H1 (cell line): ENCODE measurements around the gene SLC5A12. TPM values are rescaled to one million over a fixed set of nuclear protein-coding genes. Genes with fewer than 3 reads are reported as not detected.

Source experiments
- CTCF ChIA-PET: fragments of 300-600 bp; sonication (Branson Sonifier 250); formaldehyde crosslinking; loops from one replicate; lab custom pipeline; 2021; ENCODE audit not compliant: partially characterized antibody; lab: Charles Lee
- POLR2A ChIA-PET: fragments of 300-600 bp; sonication (Branson Sonifier 250); formaldehyde crosslinking; loops from one replicate; lab custom pipeline; 2021; ENCODE audit warnings: inconsistent platforms; ENCODE audit not compliant: partially characterized antibody; lab: Charles Lee
- DNase-seq, 2 experiments: peaks; one replicate each; pipeline versions ENCODE4 v3.0.0 to v3.0.0-alpha.2; 2010 to 2022; ENCODE audit warnings: low spot score in 2 of 2, low read depth in 1 of 2, mixed read lengths in 1 of 2
- FAIRE-seq: peaks from 2 replicates; lab custom pipeline; 2011; peaks lifted over from hg19 to GRCh38; lab: Jason Lieb, UNC
- H2AFZ ChIP-seq: 2 replicates; pipeline ENCODE4 v1.8.1; 2012; ENCODE audit warnings: low read length, inconsistent platforms
- H2AK5ac ChIP-seq: 2 replicates; pipeline ENCODE4 v1.6.1; 2013; ENCODE audit warnings: low read depth, low read length
- H2BK120ac ChIP-seq: replicated peaks from 2 replicates; pipeline ENCODE3; 2013; ENCODE audit warnings: low read depth, low read length, inconsistent platforms
- H2BK12ac ChIP-seq: 2 replicates; pipeline ENCODE4 v1.6.1; 2013; ENCODE audit warnings: low read depth, low read length
- H2BK15ac ChIP-seq: 2 replicates; pipeline ENCODE4 v1.6.1; 2013; ENCODE audit warnings: low read length
- H2BK20ac ChIP-seq: 2 replicates; pipeline ENCODE4 v1.6.1; 2013; ENCODE audit warnings: low read length
- H2BK5ac ChIP-seq: 2 replicates; pipeline ENCODE4 v1.6.1; 2013; ENCODE audit warnings: low read depth, low read length
- H3K14ac ChIP-seq: 2 replicates; pipeline ENCODE4 v1.6.1; 2013; ENCODE audit warnings: inconsistent platforms; ENCODE audit not compliant: insufficient read length
- H3K18ac ChIP-seq: 2 replicates; pipeline ENCODE4 v1.6.1; 2013; ENCODE audit warnings: low read length; ENCODE audit errors: extremely low read depth
- H3K23ac ChIP-seq: 2 replicates; pipeline ENCODE4 v1.6.1; 2013; ENCODE audit warnings: inconsistent platforms; ENCODE audit not compliant: insufficient read length
- H3K23me2 ChIP-seq: 2 replicates; pipeline ENCODE4 v1.6.1; 2013; ENCODE audit warnings: low read depth, low read length
- H3K27ac ChIP-seq: 2 replicates; pipeline ENCODE4 v1.6.1; 2011; ENCODE audit warnings: low read depth, low read length, inconsistent platforms
- H3K27me3 ChIP-seq, 4 experiments: replicated peaks in 1 of 4; 1 replicate in 1 of 4; 2 replicates in 3 of 4; pipeline versions ENCODE4 v1.6.1 to v1.8.1; 2011 to 2013; ENCODE audit warnings: low read length in 3 of 4, mild to moderate bottlenecking in 3 of 4, inconsistent platforms in 2 of 4, mixed read lengths in 2 of 4, moderate library complexity in 1 of 4; ENCODE audit not compliant: control insufficient read depth in 3 of 4, insufficient read depth in 3 of 4; ENCODE audit errors: extremely low read depth in 1 of 4
- H3K36me3 ChIP-seq, 4 experiments: 2 replicates each; pipeline versions ENCODE4 v1.6.1 to v1.8.1; 2011 to 2013; ENCODE audit warnings: mild to moderate bottlenecking in 4 of 4, low read length in 3 of 4, moderate library complexity in 2 of 4, control low read depth in 1 of 4, inconsistent platforms in 1 of 4; ENCODE audit not compliant: insufficient read depth in 4 of 4, control insufficient read depth in 2 of 4
- H3K4ac ChIP-seq: replicated peaks from 2 replicates; pipeline ENCODE3; 2013; ENCODE audit warnings: low read length, low read depth, mixed read lengths, inconsistent platforms; ENCODE audit not compliant: insufficient read length
- H3K4me1 ChIP-seq, 4 experiments: replicated peaks in 1 of 4; 1 replicate in 1 of 4; 2 replicates in 3 of 4; pipeline versions ENCODE4 v1.6.1 to v1.8.1; 2011 to 2013; ENCODE audit warnings: low read length in 3 of 4, inconsistent platforms in 2 of 4, mixed read lengths in 1 of 4; ENCODE audit not compliant: insufficient read depth in 4 of 4, control insufficient read depth in 3 of 4
- H3K4me2 ChIP-seq, 2 experiments: 2 replicates each; pipeline versions ENCODE4 v1.6.1 to v1.8.1; 2011 to 2013; ENCODE audit warnings: low read depth in 2 of 2, low read length in 2 of 2, control low read depth in 1 of 2, inconsistent platforms in 1 of 2, mild to moderate bottlenecking in 1 of 2; ENCODE audit not compliant: insufficient read depth in 1 of 2
- H3K4me3 ChIP-seq, 4 experiments: fragments of 200-600, 300-600 bp in 1 of 4; sonication (generic), shearing (Covaris generic), sonication (Bioruptor Twin) in 1 of 4; 2 replicates each; pipeline versions ENCODE4 v1.5.1 to v1.8.1; 2011 to 2016; ENCODE audit warnings: low read length in 4 of 4, low read depth in 3 of 4, control low read depth in 2 of 4, inconsistent platforms in 2 of 4, mild to moderate bottlenecking in 2 of 4, mixed read lengths in 1 of 4, moderate library complexity in 1 of 4; ENCODE audit not compliant: insufficient read depth in 2 of 4; ENCODE audit errors: extremely low read depth in 1 of 4
- H3K56ac ChIP-seq: replicated peaks from 2 replicates; pipeline ENCODE3; 2013; ENCODE audit warnings: low read depth, mild to moderate bottlenecking, mixed read lengths, low read length, inconsistent platforms; ENCODE audit not compliant: insufficient read length
- H3K79me1 ChIP-seq: 2 replicates; pipeline ENCODE4 v1.6.1; 2013; ENCODE audit warnings: low read depth, low read length, control low read depth
- H3K79me2 ChIP-seq, 2 experiments: 2 replicates each; pipeline versions ENCODE4 v1.6.1 to v1.8.1; 2012 to 2013; ENCODE audit warnings: low read length in 2 of 2, mild to moderate bottlenecking in 2 of 2, inconsistent platforms in 1 of 2; ENCODE audit not compliant: insufficient read depth in 2 of 2, control insufficient read depth in 1 of 2
- H3K9ac ChIP-seq, 4 experiments: replicated peaks in 1 of 4; 1 replicate in 1 of 4; 2 replicates in 3 of 4; pipeline versions ENCODE4 v1.6.1 to v1.8.1; 2011 to 2013; ENCODE audit warnings: low read depth in 3 of 4, low read length in 3 of 4, control low read depth in 2 of 4, mild to moderate bottlenecking in 2 of 4, moderate library complexity in 2 of 4, inconsistent platforms in 1 of 4; ENCODE audit errors: extremely low read depth in 1 of 4
- H3K9me3 ChIP-seq, 2 experiments: 2 replicates each; pipeline versions ENCODE4 v1.6.1 to v1.8.1; 2012 to 2013; ENCODE audit warnings: mild to moderate bottlenecking in 2 of 2, moderate library complexity in 2 of 2, control low read depth in 1 of 2, inconsistent platforms in 1 of 2, low read depth in 1 of 2, low read length in 1 of 2, mixed read lengths in 1 of 2; ENCODE audit not compliant: insufficient read depth in 2 of 2
- H4K20me1 ChIP-seq, 2 experiments: replicated peaks in 1 of 2; 2 replicates each; pipeline versions ENCODE3 to v1.8.1; 2011 to 2013; ENCODE audit warnings: inconsistent platforms in 2 of 2, low read length in 2 of 2, mild to moderate bottlenecking in 1 of 2; ENCODE audit not compliant: insufficient read depth in 2 of 2, control insufficient read depth in 1 of 2
- H4K5ac ChIP-seq: 2 replicates; pipeline ENCODE4 v1.6.1; 2013; ENCODE audit warnings: low read length, low read depth, mixed read lengths, inconsistent platforms; ENCODE audit not compliant: insufficient read length
- H4K8ac ChIP-seq: 2 replicates; pipeline ENCODE4 v1.8.0; 2013; ENCODE audit warnings: mild to moderate bottlenecking, moderate library complexity, low read length, inconsistent platforms; ENCODE audit not compliant: insufficient read depth; ENCODE audit errors: extremely low read depth
- H4K91ac ChIP-seq: replicated peaks from 2 replicates; pipeline ENCODE3; 2013; ENCODE audit warnings: low read length, mixed read lengths, inconsistent platforms; ENCODE audit not compliant: insufficient read length
- BRCA1 ChIP-seq: IDR thresholded peaks from 2 replicates; pipeline ENCODE4 v1.6.1; 2012; ENCODE audit warnings: low read depth, low read length, improper control_type of control experiment
- CBX5 ChIP-seq: fragments of 300-800, 300-1000 bp; sonication (generic); IDR thresholded peaks from 2 replicates; pipeline ENCODE4 v1.7.1; 2016; ENCODE audit warnings: antibody characterized with exemption, low read length, low read depth
- CHD2 ChIP-seq: IDR thresholded peaks from 2 replicates; pipeline ENCODE4 v1.6.1; 2012; ENCODE audit warnings: low read length, improper control_type of control experiment
- EGR1 ChIP-seq: IDR thresholded peaks from 2 replicates; pipeline ENCODE4 v1.6.1; 2011; ENCODE audit warnings: low read depth, low read length, borderline replicate concordance
- EZH2 ChIP-seq: fragments of 200-600 bp; sonication (generic); IDR thresholded peaks from 2 replicates; pipeline ENCODE4 v1.7.1; 2012; ENCODE audit warnings: low read depth, mild to moderate bottlenecking, moderate library complexity, low read length, inconsistent platforms; ENCODE audit not compliant: severe bottlenecking
- FOSL1 ChIP-seq: IDR thresholded peaks from 2 replicates; pipeline ENCODE4 v1.6.1; 2011; ENCODE audit warnings: mild to moderate bottlenecking, low read depth, low read length, moderate library complexity; ENCODE audit not compliant: insufficient read depth
- HDAC6 ChIP-seq: IDR thresholded peaks from one replicate; pipeline ENCODE4 v1.7.1; 2012; ENCODE audit warnings: low read depth, mild to moderate bottlenecking, inconsistent platforms, low read length, moderate library complexity
- MAFK ChIP-seq: IDR thresholded peaks from 2 replicates; pipeline ENCODE4 v1.6.1; 2012; ENCODE audit warnings: low read depth, mild to moderate bottlenecking, improper control_type of control experiment, low read length
- POU5F1 ChIP-seq: IDR thresholded peaks from 2 replicates; pipeline ENCODE4 v1.6.1; 2011; ENCODE audit warnings: low read depth, mild to moderate bottlenecking, low read length, moderate library complexity
- SIN3A ChIP-seq, 2 experiments: IDR thresholded peaks in 1 of 2; conservative IDR thresholded peaks in 1 of 2; 2 replicates each; pipeline ENCODE4 v1.6.1; 2011 to 2012; ENCODE audit warnings: low read length in 2 of 2, improper control_type of control experiment in 1 of 2, low read depth in 1 of 2, mild to moderate bottlenecking in 1 of 2
- SUZ12 ChIP-seq: fragments of 200-600 bp; sonication (generic); IDR thresholded peaks from 2 replicates; pipeline ENCODE4 v1.6.1; 2012; ENCODE audit warnings: mild to moderate bottlenecking, inconsistent platforms, low read length, moderate library complexity, mixed read lengths
- TAF7 ChIP-seq: optimal IDR thresholded peaks from 2 replicates; pipeline ENCODE3; 2011; ENCODE audit warnings: low read depth, mild to moderate bottlenecking, inconsistent platforms, low read length, moderate library complexity, borderline replicate concordance
- TCF12 ChIP-seq: IDR thresholded peaks from 2 replicates; pipeline ENCODE4 v1.6.1; 2011; ENCODE audit warnings: low read depth, mild to moderate bottlenecking, low read length
- TEAD4 ChIP-seq: IDR thresholded peaks from 2 replicates; pipeline ENCODE4 v1.6.1; 2012; ENCODE audit warnings: low read depth, low read length, inconsistent platforms, mixed read lengths
- WGBS, 2 experiments: shearing (Covaris generic) in 1 of 2; methylation state at CpG; one replicate each; pipeline versions ENCODE4 v1.1.6 to v1.1.7; 2013 to 2015; ENCODE audit warnings: low lambda C conversion rate in 2 of 2, mixed read lengths in 2 of 2, inconsistent platforms in 1 of 2, low coverage in 1 of 2, missing lambda C conversion rate in 1 of 2; ENCODE audit not compliant: insufficient replicate concordance in 2 of 2, insufficient coverage in 1 of 2, insufficient read length in 1 of 2; ENCODE audit errors: extremely low coverage in 1 of 2, missing lambda C conversion rate in 1 of 2; 5-methylcytosine and 5-hydroxymethylcytosine counted together
- polyA plus RNA-seq, 7 experiments: library from polyadenylated mRNA; depleted of rRNA in 3 of 7; stranded (reverse) in 5 of 7; unstranded in 2 of 7; fragments of >200 nt in 5 of 7; fragments of 200-250 nt in 2 of 7; gene quantifications; 1 replicate in 5 of 7; 2 replicates in 1 of 7; 4 replicates in 1 of 7; pipeline versions ENCODE4 v1.2.1 to v1.2.3, GENCODE V29; 2011 to 2013; ENCODE audit warnings: missing spikeins in 2 of 7, mixed read lengths in 2 of 7
- total RNA-seq: library from RNA; stranded (reverse); fragmentation: NEBNext Ultra II Directional; extraction: Animal tissue kit (Norgen Biotek cat#: 25700); gene quantifications from 2 replicates; pipeline ENCODE4 v1.2.1, GENCODE V29; 2021

SLC5A12 gene
- total and polyA plus RNA-seq, 2 of the 8 experiments (the other 6 are each of a cell fraction or from before 2014, with no cell fraction given) = 1.3 to 1.4 TPM

GRCh38 chr11:26618441-26618840 is 103.4 kb downstream of the SLC5A12 start:
- Histone ChIP-seq H3K56ac (no peak overlapping the region), H3K4me2 (no peak overlapping the region)
- no peak for TF ChIP-seq SIN3A (conservative IDR thresholded peaks at IDR 0.05 in 1 of 2, IDR thresholded peaks at IDR 0.05 in 1 of 2; ENCODE audit: low read depth in 1 of 2, low read length in 2 of 2)
- TF ChIP-seq MAFK = no peak
- TF ChIP-seq TEAD4 = no peak
- TF ChIP-seq EGR1 = no peak
- no peak for TF ChIP-seq CHD2
- TF ChIP-seq TCF12 = no peak
- no peak for TF ChIP-seq BRCA1
- no peak for TF ChIP-seq SUZ12
- no peak for TF ChIP-seq POU5F1
- no peak for TF ChIP-seq TAF7
- no peak for TF ChIP-seq CBX5
- no peak for TF ChIP-seq FOSL1
- TF ChIP-seq EZH2 = no peak
- TF ChIP-seq HDAC6 = no peak
- TF ChIP-seq, all 59 proteins: peak for 0
- Histone ChIP-seq H3K14ac (no peak overlapping the region), H3K23me2 (no peaks in the 10 kb centered on the region; the same call in 1 of the 2 replicates), H2BK15ac (no peak overlapping the region), H3K23ac (no peak overlapping the region), H2AK5ac (no peak overlapping the region), H3K9ac (no peak overlapping the region), H3K36me3 (no peaks in the 10 kb centered on the region), H3K4me3 (no peak overlapping the region), H3K9me3 (no peaks in the 10 kb centered on the region), H4K8ac (no peak overlapping the region), H4K91ac (no peak overlapping the region), H2BK20ac (no peak overlapping the region), H4K5ac (no peak overlapping the region), H3K79me1 (no peaks in the 10 kb centered on the region), H2BK5ac (no peak overlapping the region), H2AFZ (peak overlapping the region; percentile 10; the same call in 1 of the 2 replicates), H3K79me2 (no peaks in the 10 kb centered on the region), H3K27me3 (no peaks in the 10 kb centered on the region), H3K4ac (no peak overlapping the region), H4K20me1 (no peaks in the 10 kb centered on the region), H3K27ac (no peak overlapping the region), H2BK12ac (no peak overlapping the region), H3K4me1 (no peaks in the 10 kb centered on the region), H3K18ac (no peak overlapping the region), H2BK120ac (no peak overlapping the region)
- ChIA-PET CTCF (interaction anchor here (0.5 kb wide), 1 partner anchor 12 kb away, joined by 4 read pairs; no protein-coding TSS in a partner anchor), POLR2A (no interaction called here)
- DNase-seq (no peak), FAIRE-seq (no peak)
- WGBS, 2 experiments = 56% methylated on average over 1 of the region's 1 CpG; no CpG with 5 or more reads in 1 of the 2 experiments
